ENCODE results near the gene SLC35B2. TPM values are rescaled to one million over a fixed set of nuclear protein-coding genes. Genes with fewer than 3 reads are reported as not detected.

Gene SLC35B2
- total and polyA plus RNA-seq, 2 donors from 2014 or later, result 45.1 to 49.5 TPM

DNA sequence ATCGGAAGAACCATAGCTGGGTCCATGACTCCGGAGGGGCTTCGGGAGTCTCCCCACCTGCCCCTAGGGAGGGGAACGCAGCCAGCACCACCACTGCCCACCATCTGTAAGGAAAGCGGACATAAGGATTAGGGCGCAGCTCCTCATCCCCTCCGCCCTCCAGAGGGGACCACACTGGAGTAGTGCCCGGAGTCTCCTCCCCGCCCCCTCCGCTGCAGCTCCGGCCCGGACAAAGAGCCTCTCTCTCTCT lies 628 bp downstream of the SLC35B2 start:
- Histone ChIP-seq H3K27me3 (ENCODE audit: control insufficient read depth, insufficient read depth, low read length) (no peaks in the 10 kb centered on the region), H3K36me3 (ENCODE audit: control insufficient read depth in 2 of 3, insufficient read depth in 3 of 3, low read length in 3 of 3) (peaks cover 2 to 30% (median 25%) of the 10 kb centered on the region in 3 donors), H3K9me3 (ENCODE audit: control insufficient read depth in 2 of 3, insufficient read depth in 1 of 3, low read length in 3 of 3) (no peaks in the 10 kb centered on the region), H3K9ac (ENCODE audit: low read length in 3 of 3) (peak overlapping the region; percentile 48 to 82 (median 70)), H3K4me3 (ENCODE audit: low read length in 3 of 3) (peak overlapping the region; percentile 60 to 85 (median 68)), H3K4me1 (ENCODE audit: control insufficient read depth in 2 of 3, insufficient read depth in 2 of 3, low read depth in 1 of 3, low read length in 3 of 3) (peaks cover 0 to 10% (median 0%) of the 10 kb centered on the region in 3 donors), H3K27ac (ENCODE audit: low read depth in 2 of 2, low read length in 2 of 2) (peak overlapping the region in 1 of 2 donors; percentile 92)
- no peak for FAIRE-seq
- no peak for TF ChIP-seq CTCF (IDR thresholded peaks at IDR 0.05; ENCODE audit: borderline replicate concordance, extremely low read depth, insufficient read depth)
- DNase-seq, result no peak
- intact Hi-C loops (cut with DNase I), result no loop called here

- H3K9me3 ChIP-seq (ENCODE audit: control insufficient read depth in 2 of 3, insufficient read depth in 1 of 3, low read length in 3 of 3), result no peaks in the 10 kb centered on the region
- intact Hi-C loops (cut with DNase I), result no loop called here
- no peaks in the 10 kb centered on the region for H3K27me3 ChIP-seq (ENCODE audit: control insufficient read depth, insufficient read depth, low read length)
- peak overlapping the region; percentile 60 to 85 (median 68) for H3K4me3 ChIP-seq (ENCODE audit: low read length in 3 of 3)
- H3K27ac ChIP-seq (ENCODE audit: low read depth in 2 of 2, low read length in 2 of 2), result peak overlapping the region in 1 of 2 donors; percentile 92
- FAIRE-seq (no peak), DNase-seq (peak in 1 of 5 donors; percentile 66)
- peak overlapping the region; percentile 43 to 82 (median 70) for H3K9ac ChIP-seq (ENCODE audit: low read length in 3 of 3)
- H3K36me3 ChIP-seq (ENCODE audit: control insufficient read depth in 2 of 3, insufficient read depth in 3 of 3, low read length in 3 of 3), result peaks cover 2 to 36% (median 30%) of the 10 kb centered on the region in 3 donors
- H3K4me1 ChIP-seq (ENCODE audit: control insufficient read depth in 2 of 3, insufficient read depth in 2 of 3, low read depth in 1 of 3, low read length in 3 of 3), result peaks cover 0 to 10% (median 0%) of the 10 kb centered on the region in 3 donors
- no peak for TF ChIP-seq CTCF (IDR thresholded peaks at IDR 0.05; ENCODE audit: borderline replicate concordance, extremely low read depth, insufficient read depth)
Measured at GRCh38 chr6:44255871-44256774, 1.2 kb downstream of the SLC35B2 start.

- H3K36me3 ChIP-seq (ENCODE audit: control insufficient read depth in 2 of 3, insufficient read depth in 3 of 3, low read length in 3 of 3), result peaks cover 8 to 44% (median 39%) of the 10 kb centered on the region in 3 donors
- intact Hi-C loops (cut with DNase I), result no loop called here
- H3K4me3 ChIP-seq (ENCODE audit: low read length in 3 of 3), result peak overlapping the region in 1 of 3 donors; percentile 20
- H3K9ac ChIP-seq (ENCODE audit: low read length in 3 of 3), result no peak overlapping the region
- TF ChIP-seq CTCF (IDR thresholded peaks at IDR 0.05; ENCODE audit: borderline replicate concordance, extremely low read depth, insufficient read depth), result no peak
- no peaks in the 10 kb centered on the region for H3K27me3 ChIP-seq (ENCODE audit: control insufficient read depth, insufficient read depth, low read length)
- no peak overlapping the region for H3K27ac ChIP-seq (ENCODE audit: low read depth in 2 of 2, low read length in 2 of 2)
- peaks cover 0 to 10% (median 0%) of the 10 kb centered on the region in 3 donors for H3K4me1 ChIP-seq (ENCODE audit: control insufficient read depth in 2 of 3, insufficient read depth in 2 of 3, low read depth in 1 of 3, low read length in 3 of 3)
- peak in 1 of 5 donors; percentile 63 for DNase-seq
- no peaks in the 10 kb centered on the region for H3K9me3 ChIP-seq (ENCODE audit: control insufficient read depth in 2 of 3, insufficient read depth in 1 of 3, low read length in 3 of 3)
- no peak for FAIRE-seq
Measured at GRCh38 chr6:44255105-44255808, 2.1 kb downstream of the SLC35B2 start.
